ENCODE data around the gene CXCL14. TPM values are rescaled to one million over a fixed set of nuclear protein-coding genes. Genes with fewer than 3 reads are reported as not detected.
"Not testable (repeated sequence)": the region's sequence is repeated elsewhere in the genome, so short reads cannot be mapped to it uniquely, and the experiment has no call there.

CXCL14 gene
- total RNA-seq, 1 donor from 2014 or later = 1.3 TPM

- ATAC-seq (ENCODE audit: poor library complexity) (no peak), DNase-seq (no peak)
- intact Hi-C loops (cut with DNase I) = no loop called here
Measured at GRCh38 chr5:135534609-135535419, 44.0 kb downstream of the CXCL14 start.

DNA sequence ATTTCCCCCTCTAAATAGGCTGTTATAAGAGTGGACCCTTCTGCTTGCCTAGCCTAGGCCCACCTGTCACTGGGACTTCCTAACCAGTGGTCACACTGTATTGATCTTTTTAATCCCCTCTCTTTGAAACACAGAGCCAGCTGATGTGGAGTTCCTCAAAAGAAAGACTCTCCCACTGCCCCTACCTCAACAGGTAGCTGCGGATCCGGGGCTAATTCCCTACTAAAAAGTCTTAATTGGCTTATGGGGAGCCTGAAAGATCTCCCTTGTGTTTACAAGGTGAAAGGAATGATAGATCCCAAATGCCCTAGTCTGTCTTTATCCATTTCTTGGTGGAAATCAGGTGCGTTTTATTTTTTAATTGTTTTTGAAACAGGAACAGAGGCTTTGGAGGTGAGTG is 45.0 kb downstream of the CXCL14 start:
- intact Hi-C loops (cut with DNase I) = no loop called here
- ATAC-seq (ENCODE audit: poor library complexity) (no peak), DNase-seq (no peak)

DNA sequence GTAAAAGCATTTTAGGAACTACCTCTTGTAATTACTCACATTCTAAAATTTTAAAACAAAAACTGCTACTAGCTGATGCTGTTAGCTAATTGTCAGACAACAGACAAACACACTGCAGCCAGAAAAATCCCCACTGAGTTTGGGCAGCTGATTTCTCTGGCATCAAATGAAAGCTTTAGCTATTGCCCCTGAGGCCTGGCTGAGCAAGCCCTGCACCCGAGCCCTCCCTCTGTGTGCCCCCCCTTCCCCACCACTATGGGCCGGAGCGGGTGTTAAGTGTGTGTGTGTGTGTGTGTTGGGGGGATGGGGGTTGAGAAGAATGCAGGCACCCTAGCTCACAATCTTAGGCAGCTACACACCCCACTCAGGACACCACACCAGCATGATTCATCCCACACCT is 45.5 kb downstream of the CXCL14 start:
- ATAC-seq (ENCODE audit: poor library complexity) = no peak
- intact Hi-C loops (cut with DNase I) = no loop called here
- DNase-seq = no peak

DNA sequence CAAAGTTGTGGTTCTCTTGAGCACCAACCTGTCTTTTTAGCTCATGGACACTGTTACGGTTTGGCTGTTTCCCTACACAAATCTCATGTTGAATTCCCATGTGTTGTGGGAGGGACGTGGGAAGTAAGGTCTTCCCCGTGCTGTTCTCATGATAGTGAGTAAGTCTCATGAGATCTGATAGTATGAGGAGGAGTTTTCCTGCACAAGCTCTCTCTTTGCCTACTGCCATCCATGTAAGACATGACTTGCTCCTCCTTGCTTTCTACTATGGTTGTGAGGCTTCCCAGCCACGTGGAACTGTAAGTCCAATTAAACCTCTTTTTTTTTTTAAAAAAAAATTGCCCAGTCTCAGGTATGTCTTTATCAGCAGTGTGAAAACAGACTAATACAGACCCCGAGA is 49.2 kb downstream of the CXCL14 start:
- DNase-seq; intact Hi-C loops (cut with DNase I); ATAC-seq (ENCODE audit: poor library complexity): not testable (repeated sequence)

- intact Hi-C loops (cut with DNase I) = no loop called here
- DNase-seq (no peak), ATAC-seq (ENCODE audit: poor library complexity) (no peak)
Measured at GRCh38 chr5:135526924-135527323, 51.9 kb downstream of the CXCL14 start.

DNA sequence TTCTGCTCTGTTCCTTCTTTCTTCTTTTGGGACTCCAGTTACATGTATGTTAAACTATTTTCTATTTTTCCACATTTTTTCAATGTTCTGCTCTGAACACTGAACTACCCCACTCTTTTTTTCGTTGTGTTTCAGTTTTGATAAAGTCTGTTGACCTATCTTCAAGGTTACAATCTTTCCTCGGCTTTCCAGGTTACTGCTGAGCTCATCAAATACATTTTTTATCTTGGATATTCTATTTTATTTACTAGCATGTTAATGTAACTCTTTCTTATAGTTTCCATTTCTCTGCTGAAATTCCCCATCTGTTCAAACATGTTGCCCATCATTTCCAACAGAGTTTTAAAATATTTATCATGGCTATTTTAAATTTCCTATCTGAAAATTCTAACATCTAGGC is 56.8 kb downstream of the CXCL14 start:
- intact Hi-C loops (cut with DNase I) = no loop called here
- no peak for ATAC-seq (ENCODE audit: poor library complexity)

More for the DNA sequence above, 56.8 kb downstream of the CXCL14 start:
- DNase-seq = no peak

Other genes with a start within 250 kb of the CXCL14 start
- 102 TPM for gene MACROH2A1, start 179.8 kb downstream of the CXCL14 start, total RNA-seq
- gene DCANP1, start 131.6 kb downstream of the CXCL14 start, total RNA-seq = not detected
- gene TIFAB, start 126.6 kb downstream of the CXCL14 start, total RNA-seq = not detected
- not detected for gene NEUROG1, start 43.0 kb downstream of the CXCL14 start, total RNA-seq

Measured in Right ventricle myocardium superior (tissue), 1 donor.